Measurements from ENCODE around the gene ATP10B. TPM values are rescaled to one million over a fixed set of nuclear protein-coding genes. Genes with fewer than 3 reads are reported as not detected.

ATP10B gene
- total RNA-seq, 2 experiments from 2014 or later, result not detected

GRCh38 chr5:160749026-160749425 is 103.0 kb downstream of the ATP10B start:
- no peak overlapping the region for H3K27ac ChIP-seq (ENCODE audit: low read depth, low read length, poor library complexity, severe bottlenecking)
- no peaks in the 10 kb centered on the region for H3K36me3 ChIP-seq (ENCODE audit: insufficient read depth, low read length)
- ChIA-PET POLR2A (no interaction called here), CTCF (ENCODE audit: unreplicated experiment) (no interaction called here)
- H3K9me2 ChIP-seq (ENCODE audit: insufficient read depth, low read length), result no peaks in the 10 kb centered on the region
- H4K20me1 ChIP-seq (ENCODE audit: insufficient read depth, low read length), result no peaks in the 10 kb centered on the region
- intact Hi-C loops (cut with micrococcal nuclease; ENCODE audit: unreplicated experiment), result no loop called here
- H3K4me1 ChIP-seq (ENCODE audit: insufficient read depth, low read length, poor library complexity, severe bottlenecking), result no peaks in the 10 kb centered on the region
- H3K9me3 ChIP-seq (ENCODE audit: low read length), result no peaks in the 10 kb centered on the region
- no peaks in the 10 kb centered on the region for H3K79me2 ChIP-seq (ENCODE audit: insufficient read depth, low read depth, low read length)
- no peak overlapping the region for H3K4me2 ChIP-seq (ENCODE audit: low read length)
- TF ChIP-seq EZH2phosphoT487 (IDR thresholded peaks at IDR 0.05; ENCODE audit: borderline replicate concordance, low read depth, low read length) (no peak), CTCF (conservative IDR thresholded peaks at IDR 0.05; ENCODE audit: low read length) (no peak)
- BruUV-seq (replicated peaks), result no TSS peak
- no peak overlapping the region for H3K4me3 ChIP-seq (ENCODE audit: low read depth, low read length, poor library complexity, severe bottlenecking)
- no peak for DNase-seq (ENCODE audit: low spot score)
- H2AFZ ChIP-seq (ENCODE audit: low read length), result no peak overlapping the region

- no peak for DNase-seq (ENCODE audit: low spot score)
- no TSS peak for BruUV-seq (replicated peaks)
- Histone ChIP-seq H3K36me3 (ENCODE audit: insufficient read depth, low read length) (no peaks in the 10 kb centered on the region), H3K9me3 (ENCODE audit: low read length) (no peaks in the 10 kb centered on the region), H3K27ac (ENCODE audit: low read depth, low read length, poor library complexity, severe bottlenecking) (no peak overlapping the region), H3K4me3 (ENCODE audit: low read depth, low read length, poor library complexity, severe bottlenecking) (no peak overlapping the region), H3K4me1 (ENCODE audit: insufficient read depth, low read length, poor library complexity, severe bottlenecking) (no peaks in the 10 kb centered on the region), H4K20me1 (ENCODE audit: insufficient read depth, low read length) (no peaks in the 10 kb centered on the region), H3K79me2 (ENCODE audit: insufficient read depth, low read depth, low read length) (no peaks in the 10 kb centered on the region), H2AFZ (ENCODE audit: low read length) (no peak overlapping the region), H3K9me2 (ENCODE audit: insufficient read depth, low read length) (no peaks in the 10 kb centered on the region), H3K4me2 (ENCODE audit: low read length) (no peak overlapping the region)
- intact Hi-C loops (cut with micrococcal nuclease; ENCODE audit: unreplicated experiment), result no loop called here
- TF ChIP-seq CTCF (conservative IDR thresholded peaks at IDR 0.05; ENCODE audit: low read length), result no peak
- TF ChIP-seq EZH2phosphoT487 (IDR thresholded peaks at IDR 0.05; ENCODE audit: borderline replicate concordance, low read depth, low read length), result no peak
- CTCF ChIA-PET (ENCODE audit: unreplicated experiment), result no interaction called here
- POLR2A ChIA-PET, result interaction anchor here (0.7 kb wide), 1 partner anchor 1345 kb away, joined by 5 read pairs; no protein-coding TSS in a partner anchor
Observed at GRCh38 chr5:160747987-160748386, 104.0 kb downstream of the ATP10B start.

GRCh38 chr5:160747559-160747958 is 104.5 kb downstream of the ATP10B start:
- Histone ChIP-seq H3K4me1 (ENCODE audit: insufficient read depth, low read length, poor library complexity, severe bottlenecking) (no peaks in the 10 kb centered on the region), H3K36me3 (ENCODE audit: insufficient read depth, low read length) (no peaks in the 10 kb centered on the region), H3K9me3 (ENCODE audit: low read length) (no peaks in the 10 kb centered on the region), H3K9me2 (ENCODE audit: insufficient read depth, low read length) (no peaks in the 10 kb centered on the region), H3K27ac (ENCODE audit: low read depth, low read length, poor library complexity, severe bottlenecking) (no peak overlapping the region), H3K4me3 (ENCODE audit: low read depth, low read length, poor library complexity, severe bottlenecking) (no peak overlapping the region), H3K79me2 (ENCODE audit: insufficient read depth, low read depth, low read length) (no peaks in the 10 kb centered on the region), H4K20me1 (ENCODE audit: insufficient read depth, low read length) (no peaks in the 10 kb centered on the region), H2AFZ (ENCODE audit: low read length) (no peak overlapping the region), H3K4me2 (ENCODE audit: low read length) (no peak overlapping the region)
- no peak for DNase-seq (ENCODE audit: low spot score)
- POLR2A ChIA-PET, result interaction anchor here (0.7 kb wide), 1 partner anchor 1346 kb away, joined by 5 read pairs; no protein-coding TSS in a partner anchor
- intact Hi-C loops (cut with micrococcal nuclease; ENCODE audit: unreplicated experiment), result no loop called here
- TF ChIP-seq CTCF (conservative IDR thresholded peaks at IDR 0.05; ENCODE audit: low read length) (no peak), EZH2phosphoT487 (IDR thresholded peaks at IDR 0.05; ENCODE audit: borderline replicate concordance, low read depth, low read length) (no peak)
- CTCF ChIA-PET (ENCODE audit: unreplicated experiment), result no interaction called here
- no TSS peak for BruUV-seq (replicated peaks)
